Measurements from ENCODE around the gene NT5DC2.

DNA sequence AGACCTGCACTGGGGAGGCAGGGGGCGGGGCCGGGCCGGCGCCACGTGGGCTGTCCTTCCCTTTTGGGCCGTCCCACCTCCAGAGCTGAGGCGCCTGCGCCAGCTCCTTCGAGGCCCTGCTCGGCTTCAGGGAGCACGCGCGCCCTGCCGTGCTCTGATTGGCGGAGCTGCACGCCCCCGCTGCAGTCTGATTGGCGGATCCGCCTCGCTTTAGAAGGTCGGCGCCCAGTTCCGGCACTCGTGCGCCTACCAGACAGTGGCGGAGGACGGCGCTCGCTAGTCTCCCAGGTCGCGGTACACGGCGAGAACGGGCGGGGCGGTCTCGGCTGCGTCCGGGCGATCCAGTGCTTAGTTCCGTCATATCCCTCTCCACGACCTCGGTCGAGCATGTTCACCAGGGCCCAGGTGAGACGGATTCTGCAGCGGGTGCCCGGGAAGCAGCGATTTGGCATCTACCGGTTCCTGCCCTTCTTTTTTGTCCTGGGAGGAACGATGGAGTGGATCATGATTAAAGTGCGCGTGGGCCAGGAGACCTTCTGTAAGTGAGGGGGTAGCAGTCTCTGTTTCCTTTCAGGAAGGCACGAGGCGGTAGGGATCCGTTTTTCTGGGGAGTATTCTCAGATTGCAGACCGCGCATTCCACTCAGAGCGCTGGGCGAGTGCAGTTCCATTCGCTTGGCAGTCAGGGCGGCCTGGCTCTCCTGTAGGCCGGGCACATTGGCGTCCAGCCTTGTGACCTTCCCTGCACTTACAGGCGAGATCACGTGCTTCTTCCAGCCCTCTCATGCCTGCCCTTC, 2.9 kb upstream of the NT5DC2 start, which contains the start of gene UQCC5:
- TF ChIP-seq EZH2 (IDR thresholded peaks at IDR 0.05; ENCODE audit: insufficient read depth, poor library complexity, severe bottlenecking) (no peak), EZH2phosphoT487 (IDR thresholded peaks at IDR 0.05; ENCODE audit: insufficient read depth, low read depth) (no peak)
